PFSK-1 (cell line): ENCODE data around the gene POT1.

Experiments used
- SIN3A ChIP-seq: IDR thresholded peaks from 2 replicates; pipeline ENCODE4 v1.6.1; 2012; ENCODE audit warnings: mild to moderate bottlenecking, low read length, moderate library complexity, borderline replicate concordance; ENCODE audit not compliant: insufficient read depth
- TAF1 ChIP-seq: IDR thresholded peaks from 2 replicates; pipeline ENCODE4 v1.6.1; 2012; ENCODE audit warnings: low read length, control low read depth, borderline replicate concordance; ENCODE audit not compliant: insufficient read depth
- TF ChIP-seq, protein P1 (sequence below), 2 experiments: IDR thresholded peaks; 2 replicates each; pipeline versions ENCODE4 v1.6.1 to v1.8.0; 2011 to 2012; ENCODE audit warnings: low read depth in 2 of 2, low read length in 2 of 2, control low read depth in 1 of 2, inconsistent platforms in 1 of 2, mild to moderate bottlenecking in 1 of 2, moderate library complexity in 1 of 2; ENCODE audit not compliant: insufficient read depth in 1 of 2

DNA sequence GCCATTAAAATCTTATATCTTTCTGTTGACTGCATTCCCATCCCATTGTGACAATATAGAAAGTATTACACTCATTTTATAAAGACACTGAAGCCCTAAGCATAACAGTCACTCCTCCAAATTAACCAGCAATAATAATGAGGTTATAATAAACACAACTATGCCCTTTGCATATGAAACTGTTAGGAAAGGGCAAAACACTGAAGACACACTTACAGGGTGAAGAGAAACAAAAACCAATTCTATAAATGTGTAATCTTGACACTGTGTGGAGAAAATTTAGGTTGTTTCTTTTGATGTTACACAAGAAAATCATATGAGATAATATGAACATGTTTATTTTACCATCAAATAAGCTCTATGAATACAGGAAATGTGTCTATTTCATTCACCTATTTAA, 150.0 kb downstream of the POT1 start:
- TF ChIP-seq SIN3A, result no peak
- TF ChIP-seq TAF1, result no peak
- TF ChIP-seq, protein P1, sequence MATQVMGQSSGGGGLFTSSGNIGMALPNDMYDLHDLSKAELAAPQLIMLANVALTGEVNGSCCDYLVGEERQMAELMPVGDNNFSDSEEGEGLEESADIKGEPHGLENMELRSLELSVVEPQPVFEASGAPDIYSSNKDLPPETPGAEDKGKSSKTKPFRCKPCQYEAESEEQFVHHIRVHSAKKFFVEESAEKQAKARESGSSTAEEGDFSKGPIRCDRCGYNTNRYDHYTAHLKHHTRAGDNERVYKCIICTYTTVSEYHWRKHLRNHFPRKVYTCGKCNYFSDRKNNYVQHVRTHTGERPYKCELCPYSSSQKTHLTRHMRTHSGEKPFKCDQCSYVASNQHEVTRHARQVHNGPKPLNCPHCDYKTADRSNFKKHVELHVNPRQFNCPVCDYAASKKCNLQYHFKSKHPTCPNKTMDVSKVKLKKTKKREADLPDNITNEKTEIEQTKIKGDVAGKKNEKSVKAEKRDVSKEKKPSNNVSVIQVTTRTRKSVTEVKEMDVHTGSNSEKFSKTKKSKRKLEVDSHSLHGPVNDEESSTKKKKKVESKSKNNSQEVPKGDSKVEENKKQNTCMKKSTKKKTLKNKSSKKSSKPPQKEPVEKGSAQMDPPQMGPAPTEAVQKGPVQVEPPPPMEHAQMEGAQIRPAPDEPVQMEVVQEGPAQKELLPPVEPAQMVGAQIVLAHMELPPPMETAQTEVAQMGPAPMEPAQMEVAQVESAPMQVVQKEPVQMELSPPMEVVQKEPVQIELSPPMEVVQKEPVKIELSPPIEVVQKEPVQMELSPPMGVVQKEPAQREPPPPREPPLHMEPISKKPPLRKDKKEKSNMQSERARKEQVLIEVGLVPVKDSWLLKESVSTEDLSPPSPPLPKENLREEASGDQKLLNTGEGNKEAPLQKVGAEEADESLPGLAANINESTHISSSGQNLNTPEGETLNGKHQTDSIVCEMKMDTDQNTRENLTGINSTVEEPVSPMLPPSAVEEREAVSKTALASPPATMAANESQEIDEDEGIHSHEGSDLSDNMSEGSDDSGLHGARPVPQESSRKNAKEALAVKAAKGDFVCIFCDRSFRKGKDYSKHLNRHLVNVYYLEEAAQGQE (IDR thresholded peaks at IDR 0.05; ENCODE audit: insufficient read depth in 1 of 2, low read depth in 2 of 2, low read length in 2 of 2), result no peak
